H9 (cell line): ENCODE results near the gene RNF224. TPM values are rescaled to one million over a fixed set of nuclear protein-coding genes. Genes with fewer than 3 reads are reported as not detected.

Source experiments
- DNase-seq: peaks from one replicate; pipeline ENCODE4 v3.0.0-alpha.2; 2017
- H2AFZ ChIP-seq: one replicate; pipeline ENCODE4 v1.6.1; 2013; ENCODE audit warnings: mild to moderate bottlenecking, low read length, control low read depth, moderate library complexity
- H2AK5ac ChIP-seq: 2 replicates; pipeline ENCODE4 v1.6.1; 2013; ENCODE audit warnings: low read length, control low read depth, mixed read lengths; ENCODE audit not compliant: insufficient read length
- H2BK120ac ChIP-seq: one replicate; pipeline ENCODE4 v1.6.1; 2013; ENCODE audit warnings: low read depth, mild to moderate bottlenecking, low read length, control low read depth, inconsistent platforms; ENCODE audit not compliant: poor library complexity, severe bottlenecking
- H2BK12ac ChIP-seq: 2 replicates; pipeline ENCODE4 v1.6.1; 2013; ENCODE audit warnings: low read length, control low read depth, mixed read lengths, low read depth; ENCODE audit not compliant: insufficient read length
- H2BK15ac ChIP-seq: 2 replicates; pipeline ENCODE4 v1.6.1; 2013; ENCODE audit warnings: low read depth, low read length, control low read depth
- H2BK20ac ChIP-seq: one replicate; pipeline ENCODE4 v1.6.1; 2013; ENCODE audit warnings: low read depth, mild to moderate bottlenecking, low read length, control low read depth, inconsistent platforms; ENCODE audit not compliant: poor library complexity, severe bottlenecking
- H2BK5ac ChIP-seq: 2 replicates; pipeline ENCODE4 v1.6.1; 2013; ENCODE audit warnings: low read length, control low read depth, mixed read lengths; ENCODE audit not compliant: insufficient read length
- H3K14ac ChIP-seq: 2 replicates; pipeline ENCODE4 v1.6.1; 2013; ENCODE audit warnings: low read length, control low read depth; ENCODE audit not compliant: insufficient read depth
- H3K18ac ChIP-seq: 2 replicates; pipeline ENCODE4 v1.6.1; 2013; ENCODE audit warnings: low read depth, mild to moderate bottlenecking, mixed read lengths, low read length, control low read depth; ENCODE audit not compliant: insufficient read length
- H3K23ac ChIP-seq: 2 replicates; pipeline ENCODE4 v1.6.1; 2013; ENCODE audit warnings: low read length, control low read depth, mixed read lengths, low read depth; ENCODE audit not compliant: insufficient read length
- H3K23me2 ChIP-seq: 2 replicates; pipeline ENCODE4 v1.6.1; 2013; ENCODE audit warnings: low read depth, mild to moderate bottlenecking, mixed read lengths, low read length, control low read depth; ENCODE audit not compliant: insufficient read length, poor library complexity, severe bottlenecking
- H3K27ac ChIP-seq: 2 replicates; pipeline ENCODE4 v1.5.1; 2013; ENCODE audit warnings: low read length, control low read depth, mixed read lengths, low read depth; ENCODE audit not compliant: insufficient read length
- H3K27me3 ChIP-seq: 2 replicates; pipeline ENCODE4 v1.6.1; 2013; ENCODE audit warnings: low read length, control low read depth, inconsistent platforms; ENCODE audit not compliant: insufficient read depth
- H3K4ac ChIP-seq: 2 replicates; pipeline ENCODE4 v1.6.1; 2013; ENCODE audit warnings: low read depth, mild to moderate bottlenecking, control low read depth, inconsistent platforms, low read length, moderate library complexity
- H3K4me1 ChIP-seq: 2 replicates; pipeline ENCODE4 v1.6.1; 2013; ENCODE audit warnings: low read length, control low read depth, inconsistent platforms; ENCODE audit not compliant: insufficient read depth
- H3K4me2 ChIP-seq: 2 replicates; pipeline ENCODE4 v1.6.1; 2013; ENCODE audit warnings: low read length, control low read depth, mixed read lengths; ENCODE audit not compliant: insufficient read length, insufficient read depth
- H3K56ac ChIP-seq: 2 replicates; pipeline ENCODE4 v1.6.1; 2013; ENCODE audit warnings: low read depth, mild to moderate bottlenecking, mixed read lengths, low read length, control low read depth; ENCODE audit not compliant: insufficient read length
- H3K79me1 ChIP-seq: 2 replicates; pipeline ENCODE4 v1.6.1; 2013; ENCODE audit warnings: low read depth, mild to moderate bottlenecking, moderate library complexity, low read length, control low read depth, inconsistent platforms; ENCODE audit not compliant: insufficient read depth, poor library complexity, severe bottlenecking
- H3K79me2 ChIP-seq: 2 replicates; pipeline ENCODE4 v1.6.1; 2013; ENCODE audit warnings: low read length, control low read depth, inconsistent platforms; ENCODE audit not compliant: insufficient read depth
- H3K9ac ChIP-seq: 2 replicates; pipeline ENCODE4 v1.6.1; 2013; ENCODE audit warnings: low read length, control low read depth, mixed read lengths; ENCODE audit not compliant: insufficient read length; ENCODE audit errors: extremely low read depth
- H3K9me3 ChIP-seq: one replicate; pipeline ENCODE4 v1.6.1; 2013; ENCODE audit warnings: low read depth, low read length, inconsistent platforms; ENCODE audit not compliant: control insufficient read depth
- H3T11ph ChIP-seq: one replicate; pipeline ENCODE4 v1.6.1; 2013; ENCODE audit warnings: mild to moderate bottlenecking, low read length, control low read depth, inconsistent platforms
- H4K20me1 ChIP-seq: one replicate; pipeline ENCODE4 v1.6.1; 2013; ENCODE audit not compliant: control insufficient read depth, insufficient read length, insufficient read depth
- H4K5ac ChIP-seq: 2 replicates; pipeline ENCODE4 v1.6.1; 2013; ENCODE audit warnings: low read depth, mild to moderate bottlenecking, mixed read lengths, low read length, control low read depth; ENCODE audit not compliant: insufficient read length
- H4K8ac ChIP-seq: replicated peaks from 2 replicates; pipeline ENCODE4 v1.6.1; 2013; ENCODE audit warnings: low read length, control low read depth, mixed read lengths, low read depth; ENCODE audit not compliant: insufficient read length
- H4K91ac ChIP-seq: 2 replicates; pipeline ENCODE4 v1.6.1; 2013; ENCODE audit warnings: low read depth, mild to moderate bottlenecking, moderate library complexity, mixed read lengths, low read length, control low read depth; ENCODE audit not compliant: insufficient read length
- H3K27ac Mint-ChIP-seq, 3 experiments: 2 replicates in 2 of 3; 3 replicates in 1 of 3; pipeline ENCODE4 v1.8.0; 2020 to 2021; ENCODE audit warnings: mixed read lengths in 3 of 3, mild to moderate bottlenecking in 1 of 3, moderate library complexity in 1 of 3
- H3K27me3 Mint-ChIP-seq: 2 replicates; pipeline ENCODE4 v1.8.0; 2021; ENCODE audit warnings: low read depth, mild to moderate bottlenecking, moderate library complexity, mixed read lengths
- H3K36me3 Mint-ChIP-seq, 3 experiments: 2 replicates in 2 of 3; 3 replicates in 1 of 3; pipeline ENCODE4 v1.8.0; 2020 to 2021; ENCODE audit warnings: low read depth in 3 of 3, mixed read lengths in 3 of 3; ENCODE audit not compliant: insufficient read depth in 1 of 3
- H3K4me1 Mint-ChIP-seq, 2 experiments: 2 replicates each; pipeline ENCODE4 v1.8.0; 2020; ENCODE audit warnings: mixed read lengths in 2 of 2
- H3K4me3 Mint-ChIP-seq, 2 experiments: 2 replicates in 1 of 2; 3 replicates in 1 of 2; pipeline ENCODE4 v1.8.0; 2020 to 2021; ENCODE audit warnings: mild to moderate bottlenecking in 2 of 2, mixed read lengths in 2 of 2, moderate library complexity in 1 of 2
- H3K9me3 Mint-ChIP-seq, 2 experiments: 2 replicates in 1 of 2; 3 replicates in 1 of 2; pipeline ENCODE4 v1.8.0; 2020; ENCODE audit warnings: mild to moderate bottlenecking in 2 of 2, mixed read lengths in 2 of 2, moderate library complexity in 1 of 2
- CTCF ChIP-seq: fragments of 200-600 bp; sonication (generic); conservative IDR thresholded peaks from 3 replicates; pipeline ENCODE4 v1.8.0; 2021; ENCODE audit warnings: antibody characterized with exemption, mild to moderate bottlenecking
- WGBS: extraction: QIAGEN DNeasy Blood & Tissue Kit; methylation state at CpG from one replicate; pipeline ENCODE4 v1.1.7; 2013; ENCODE audit warnings: missing lambda C conversion rate, low lambda C conversion rate, mixed read lengths; ENCODE audit not compliant: insufficient read length; ENCODE audit errors: extremely low coverage; 5-methylcytosine and 5-hydroxymethylcytosine counted together
- total RNA-seq: library from RNA; stranded (reverse); gene quantifications from 2 replicates; pipeline ENCODE4 v1.2.1, GENCODE V29; 2021

RNF224 gene
- total RNA-seq, 1 experiment from 2014 or later: 0.15 TPM

DNA sequence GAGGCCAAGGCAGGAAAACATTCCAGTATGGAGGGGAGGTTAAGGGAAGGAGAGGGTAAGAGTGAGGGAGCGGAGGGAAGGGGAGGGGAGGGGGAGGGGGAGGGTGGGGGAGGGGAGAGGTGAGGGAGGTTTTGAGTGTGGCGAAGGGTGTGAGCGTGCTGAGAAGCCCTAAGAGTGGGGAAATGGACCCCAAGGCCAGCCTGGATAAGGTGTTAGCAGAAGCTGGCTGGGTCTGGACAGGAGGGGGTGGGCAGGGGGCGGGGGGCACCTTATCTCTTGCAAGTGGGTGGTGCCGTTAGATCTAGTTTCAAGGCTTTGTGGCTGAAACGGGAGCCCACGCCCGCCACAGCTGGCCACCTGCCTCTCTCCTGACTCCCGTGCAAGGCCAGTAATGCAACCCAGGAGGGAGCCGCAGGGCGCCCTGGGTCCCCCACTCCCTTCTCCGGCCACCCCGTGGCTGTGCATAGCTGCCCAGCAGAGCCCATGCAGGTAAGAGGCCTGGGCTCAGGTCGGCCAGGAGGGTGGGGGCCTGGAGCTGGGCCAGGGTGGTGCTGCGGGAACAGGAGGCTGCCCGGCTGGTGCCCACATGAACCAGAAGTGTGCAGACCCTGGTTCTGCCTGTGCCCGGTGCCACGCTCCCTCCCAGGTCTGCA, 677 bp downstream of the RNF224 start:
- Histone ChIP-seq H3K79me2 (no peaks in the 10 kb centered on the region), H2BK15ac (no peak overlapping the region), H3K79me1 (no peaks in the 10 kb centered on the region), H4K8ac (no peak overlapping the region), H3K23ac (no peak overlapping the region), H2BK5ac (no peak overlapping the region), H3K27ac (no peak overlapping the region), H4K91ac (no peak overlapping the region), H2BK20ac (no peak overlapping the region), H4K5ac (no peak overlapping the region), H3K4ac (no peak overlapping the region), H4K20me1 (no peaks in the 10 kb centered on the region), H3T11ph (no peak overlapping the region), H3K9ac (no peak overlapping the region), H2AK5ac (no peak overlapping the region), H3K4me1 (no peaks in the 10 kb centered on the region), H2BK12ac (no peak overlapping the region), H3K14ac (no peak overlapping the region), H3K4me2 (peak overlapping the region; percentile 27), H3K56ac (no peak overlapping the region), H3K27me3 (no peaks in the 10 kb centered on the region), H2AFZ (no peak overlapping the region), H3K23me2 (peaks cover 10% of the 10 kb centered on the region), H2BK120ac (no peak overlapping the region), H3K18ac (no peak overlapping the region), H3K9me3 (no peaks in the 10 kb centered on the region)
- H3K27me3 Mint-ChIP-seq: no peaks in the 10 kb centered on the region; the same call in 1 of the 2 replicates
- no peaks in the 10 kb centered on the region for H3K36me3 Mint-ChIP-seq
- peaks cover 2 to 3% of the 10 kb centered on the region in 2 experiments for H3K4me1 Mint-ChIP-seq
- no peaks in the 10 kb centered on the region for H3K9me3 Mint-ChIP-seq
- TF ChIP-seq CTCF: no peak
- no peak for DNase-seq
- no peak overlapping the region for H3K27ac Mint-ChIP-seq
- H3K4me3 Mint-ChIP-seq: peak overlapping the region in 1 of 2 experiments; percentile 73; a peak in 2 of 5 replicates
- WGBS: no CpG with 5 or more reads among the region's 18 CpGs
